ENCODE data around the gene MAP3K4.

DNA sequence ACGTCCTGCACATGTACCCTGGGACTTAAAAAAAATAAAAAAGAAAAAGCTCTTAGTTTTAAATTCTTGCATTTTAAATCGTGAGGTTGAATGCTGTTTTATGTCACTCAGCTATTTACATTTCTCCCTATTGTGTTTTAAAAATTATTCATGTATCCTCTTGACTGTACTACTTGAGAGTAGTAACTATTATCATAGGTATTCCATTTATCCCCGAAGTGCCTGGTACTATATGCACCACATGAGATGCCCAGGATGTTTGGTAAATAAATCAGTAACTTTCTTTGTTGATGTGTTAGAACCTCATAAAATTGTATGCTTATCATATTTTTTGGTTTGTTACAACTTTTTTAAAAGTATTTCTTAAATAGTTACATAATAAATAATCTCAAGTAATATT is 18.4 kb downstream of the MAP3K4 start:
- no peak for TF ChIP-seq MAFK (IDR thresholded peaks at IDR 0.05; ENCODE audit: low read depth, low read length)
- TF ChIP-seq MXI1 (IDR thresholded peaks at IDR 0.05; ENCODE audit: borderline replicate concordance, low read depth, low read length), result no peak
- TF ChIP-seq, protein P1, sequence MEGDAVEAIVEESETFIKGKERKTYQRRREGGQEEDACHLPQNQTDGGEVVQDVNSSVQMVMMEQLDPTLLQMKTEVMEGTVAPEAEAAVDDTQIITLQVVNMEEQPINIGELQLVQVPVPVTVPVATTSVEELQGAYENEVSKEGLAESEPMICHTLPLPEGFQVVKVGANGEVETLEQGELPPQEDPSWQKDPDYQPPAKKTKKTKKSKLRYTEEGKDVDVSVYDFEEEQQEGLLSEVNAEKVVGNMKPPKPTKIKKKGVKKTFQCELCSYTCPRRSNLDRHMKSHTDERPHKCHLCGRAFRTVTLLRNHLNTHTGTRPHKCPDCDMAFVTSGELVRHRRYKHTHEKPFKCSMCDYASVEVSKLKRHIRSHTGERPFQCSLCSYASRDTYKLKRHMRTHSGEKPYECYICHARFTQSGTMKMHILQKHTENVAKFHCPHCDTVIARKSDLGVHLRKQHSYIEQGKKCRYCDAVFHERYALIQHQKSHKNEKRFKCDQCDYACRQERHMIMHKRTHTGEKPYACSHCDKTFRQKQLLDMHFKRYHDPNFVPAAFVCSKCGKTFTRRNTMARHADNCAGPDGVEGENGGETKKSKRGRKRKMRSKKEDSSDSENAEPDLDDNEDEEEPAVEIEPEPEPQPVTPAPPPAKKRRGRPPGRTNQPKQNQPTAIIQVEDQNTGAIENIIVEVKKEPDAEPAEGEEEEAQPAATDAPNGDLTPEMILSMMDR (conservative IDR thresholded peaks at IDR 0.05; ENCODE audit: low read depth, low read length), result no peak
- no peak for TF ChIP-seq ELK1 (IDR thresholded peaks at IDR 0.05; ENCODE audit: borderline replicate concordance, low read depth, low read length)
- no peak for TF ChIP-seq POLR2A (IDR thresholded peaks at IDR 0.05; ENCODE audit: low read depth, low read length)
- no peak for TF ChIP-seq RAD21 (IDR thresholded peaks at IDR 0.05; ENCODE audit: low read length)
- TF ChIP-seq SMC3 (IDR thresholded peaks at IDR 0.05; ENCODE audit: low read depth, low read length), result no peak
- TF ChIP-seq RCOR1 (IDR thresholded peaks at IDR 0.05; ENCODE audit: insufficient replicate concordance, low read length), result no peak
- no peak for TF ChIP-seq BHLHE40 (IDR thresholded peaks at IDR 0.05; ENCODE audit: low read depth, low read length)
- TF ChIP-seq CEBPB (IDR thresholded peaks at IDR 0.05; ENCODE audit: low read depth, low read length), result no peak
